Neural cell (in vitro differentiated cells): Measurements from ENCODE around the gene CYP4F12. TPM values are rescaled to one million over a fixed set of nuclear protein-coding genes. Genes with fewer than 3 reads are reported as not detected.

Source experiments
- H2AFZ ChIP-seq: fragments of 200-600, 300-800 bp; sonication (generic), shearing (Covaris generic); 2 replicates; pipeline ENCODE4 v1.6.0; 2014; ENCODE audit warnings: low read depth, mild to moderate bottlenecking, antibody characterized with exemption, low read length, moderate library complexity
- H3F3A ChIP-seq: fragments of 200-600 bp; shearing (Covaris generic); 2 replicates; pipeline ENCODE4 v1.6.1; 2016; ENCODE audit warnings: mild to moderate bottlenecking, moderate library complexity, mixed read lengths, antibody characterized with exemption, low read length; ENCODE audit not compliant: insufficient read depth, poor library complexity, severe bottlenecking
- H3K27ac ChIP-seq: fragments of 200-600, 300-800 bp; sonication (generic), shearing (Covaris generic); 2 replicates; pipeline ENCODE4 v1.5.1; 2014; ENCODE audit warnings: mild to moderate bottlenecking, low read length, moderate library complexity
- H3K27me3 ChIP-seq: fragments of 300-800, 200-600 bp; sonication (generic), shearing (Covaris generic); 2 replicates; pipeline ENCODE4 v1.6.0; 2014; ENCODE audit warnings: mild to moderate bottlenecking, low read depth, low read length, moderate library complexity; ENCODE audit not compliant: insufficient read depth
- H3K36me3 ChIP-seq: fragments of 300-800, 200-600 bp; sonication (generic), shearing (Covaris generic); 2 replicates; pipeline ENCODE4 v1.5.1; 2014; ENCODE audit warnings: mild to moderate bottlenecking, antibody characterized with exemption, low read length, moderate library complexity; ENCODE audit not compliant: insufficient read depth
- H3K4me2 ChIP-seq: fragments of 300-800, 200-600 bp; sonication (generic), shearing (Covaris generic); 2 replicates; pipeline ENCODE4 v1.6.0; 2014; ENCODE audit warnings: mild to moderate bottlenecking, low read length
- H3K4me3 ChIP-seq: fragments of 300-800, 200-600 bp; sonication (generic), shearing (Covaris generic); 2 replicates; pipeline ENCODE4 v1.5.1; 2014; ENCODE audit warnings: mild to moderate bottlenecking, low read length, moderate library complexity
- H3K79me2 ChIP-seq: fragments of 200-600 bp; shearing (Covaris generic); replicated peaks from 2 replicates; pipeline ENCODE4 v1.6.0; 2014; ENCODE audit warnings: mild to moderate bottlenecking, low read length, moderate library complexity; ENCODE audit not compliant: insufficient read depth
- H3K9ac ChIP-seq: fragments of 300-800, 200-600 bp; sonication (generic), shearing (Covaris generic); 2 replicates; pipeline ENCODE4 v1.6.1; 2016; ENCODE audit warnings: mild to moderate bottlenecking, low read length, mixed read lengths
- H3K9me2 ChIP-seq: fragments of 200-600 bp; shearing (Covaris generic); 2 replicates; pipeline ENCODE4 v1.6.1; 2016; ENCODE audit warnings: mild to moderate bottlenecking, low read length, mixed read lengths; ENCODE audit not compliant: insufficient read depth
- H3K9me3 ChIP-seq: fragments of 200-600, 300-800 bp; sonication (generic), shearing (Covaris generic); 2 replicates; pipeline ENCODE4 v1.6.1; 2016; ENCODE audit warnings: mild to moderate bottlenecking, mixed run types, low read length, moderate library complexity, mixed read lengths
- H4K20me1 ChIP-seq: fragments of 200-600 bp; shearing (Covaris generic); 2 replicates; pipeline ENCODE4 v1.6.1; 2016; ENCODE audit warnings: mild to moderate bottlenecking, mixed run types; ENCODE audit not compliant: insufficient read depth
- EP300 ChIP-seq: fragments of 450-650 bp; conservative IDR thresholded peaks from 2 replicates; pipeline ENCODE4 v1.6.1; 2014; ENCODE audit warnings: antibody characterized with exemption, mild to moderate bottlenecking, moderate library complexity; ENCODE audit not compliant: poor library complexity, severe bottlenecking
- EZH2 ChIP-seq: fragments of 200-600, 300-800 bp; shearing (Covaris generic), sonication (generic); IDR thresholded peaks from 2 replicates; pipeline ENCODE4 v1.6.1; 2014; ENCODE audit warnings: antibody characterized with exemption, low read length, borderline replicate concordance, mild to moderate bottlenecking; ENCODE audit not compliant: insufficient read depth, poor library complexity, severe bottlenecking
- MXI1 ChIP-seq: fragments of 450-650 bp; conservative IDR thresholded peaks from 2 replicates; pipeline ENCODE4 v1.6.1; 2014; ENCODE audit warnings: antibody characterized with exemption, mild to moderate bottlenecking; ENCODE audit not compliant: poor library complexity, severe bottlenecking
- POLR2AphosphoS5 ChIP-seq: IDR thresholded peaks from 2 replicates; pipeline ENCODE4 v1.6.1; 2012
- RAD21 ChIP-seq: fragments of 450-650 bp; conservative IDR thresholded peaks from 2 replicates; pipeline ENCODE4 v1.6.1; 2014; ENCODE audit warnings: antibody characterized with exemption, mild to moderate bottlenecking, moderate library complexity
- SMC3 ChIP-seq: fragments of 450-650 bp; conservative IDR thresholded peaks from 2 replicates; pipeline ENCODE4 v1.6.1; 2014; ENCODE audit warnings: antibody characterized with exemption, mild to moderate bottlenecking, moderate library complexity; ENCODE audit not compliant: poor library complexity
- TAF1 ChIP-seq: IDR thresholded peaks from 2 replicates; pipeline ENCODE4 v1.6.1; 2012; ENCODE audit warnings: low read depth
- polyA plus RNA-seq: library from polyadenylated mRNA; depleted of rRNA; stranded (reverse); fragments of >200 nt; gene quantifications from 2 replicates; pipeline ENCODE4 v1.2.3, GENCODE V29; 2014
- TF ChIP-seq, protein P1 (sequence below): IDR thresholded peaks from 2 replicates; pipeline ENCODE4 v1.6.1; 2012; ENCODE audit warnings: borderline replicate concordance
- TF ChIP-seq, protein P2 (sequence below): fragments of 450-650 bp; IDR thresholded peaks from 2 replicates; pipeline ENCODE4 v1.5.1; 2014; ENCODE audit warnings: antibody characterized with exemption, mild to moderate bottlenecking, moderate library complexity; ENCODE audit not compliant: poor library complexity, severe bottlenecking

Gene CYP4F12
- polyA plus RNA-seq, 1 donor from 2014 or later, result not detected

DNA sequence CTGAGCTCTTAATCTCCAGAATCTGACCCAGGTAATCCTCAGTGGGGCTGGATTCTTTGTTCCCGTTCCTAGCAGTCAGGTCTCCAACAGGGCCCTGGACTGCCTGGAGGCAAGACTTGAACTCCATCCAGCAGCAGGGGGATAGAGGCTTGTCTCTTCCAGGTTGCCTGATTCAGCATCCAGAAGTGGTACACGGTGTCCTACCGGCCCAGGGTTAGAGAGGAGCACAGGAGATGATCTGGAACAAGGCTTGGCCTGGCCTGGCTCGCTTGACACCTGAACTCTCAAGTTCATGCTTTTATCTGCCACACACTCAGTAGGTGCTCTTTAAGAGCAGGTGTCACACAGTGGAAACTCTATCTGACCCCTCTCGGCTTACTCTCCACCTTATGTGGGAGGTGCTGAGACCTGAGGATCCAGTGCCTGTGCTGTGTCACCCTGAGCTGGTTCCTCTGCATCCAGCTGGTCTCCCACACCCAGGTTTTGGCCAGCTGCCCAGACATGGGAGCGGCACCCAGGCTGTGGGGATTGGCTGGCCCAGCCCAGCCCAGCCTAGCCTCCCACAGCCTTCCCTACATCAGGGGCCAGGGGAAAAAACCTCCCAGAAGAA lies 32.5 kb upstream of the CYP4F12 start, which contains the start of gene CYP4F3:
Gene CYP4F3, plus strand, starts transcription at position 604 of the 610 bp plus-strand sequence. CDS start 519 bp downstream, outside the sequence.
- H3K4me3 ChIP-seq, result no peak within 1 kb of the TSS
- H3K27me3 ChIP-seq, result no peaks in the 10 kb centered on the region
- H3K9ac ChIP-seq, result no peak within 1 kb of the TSS
- H3K79me2 ChIP-seq, result no peaks in the 10 kb centered on the region
- no peak for TF ChIP-seq MXI1
- TF ChIP-seq EZH2, result no peak
- no peak for TF ChIP-seq POLR2AphosphoS5
- H3K9me2 ChIP-seq, result no peaks in the 10 kb centered on the region
- H2AFZ ChIP-seq, result no peak within 1 kb of the TSS
- no peaks in the 10 kb centered on the region for H3F3A ChIP-seq
- H3K27ac ChIP-seq, result no peak within 1 kb of the TSS
- no peaks in the 10 kb centered on the region for H3K36me3 ChIP-seq
- H3K4me2 ChIP-seq, result no peak within 1 kb of the TSS
- no peaks in the 10 kb centered on the region for H3K9me3 ChIP-seq
- no peaks in the 10 kb centered on the region for H4K20me1 ChIP-seq

DNA sequence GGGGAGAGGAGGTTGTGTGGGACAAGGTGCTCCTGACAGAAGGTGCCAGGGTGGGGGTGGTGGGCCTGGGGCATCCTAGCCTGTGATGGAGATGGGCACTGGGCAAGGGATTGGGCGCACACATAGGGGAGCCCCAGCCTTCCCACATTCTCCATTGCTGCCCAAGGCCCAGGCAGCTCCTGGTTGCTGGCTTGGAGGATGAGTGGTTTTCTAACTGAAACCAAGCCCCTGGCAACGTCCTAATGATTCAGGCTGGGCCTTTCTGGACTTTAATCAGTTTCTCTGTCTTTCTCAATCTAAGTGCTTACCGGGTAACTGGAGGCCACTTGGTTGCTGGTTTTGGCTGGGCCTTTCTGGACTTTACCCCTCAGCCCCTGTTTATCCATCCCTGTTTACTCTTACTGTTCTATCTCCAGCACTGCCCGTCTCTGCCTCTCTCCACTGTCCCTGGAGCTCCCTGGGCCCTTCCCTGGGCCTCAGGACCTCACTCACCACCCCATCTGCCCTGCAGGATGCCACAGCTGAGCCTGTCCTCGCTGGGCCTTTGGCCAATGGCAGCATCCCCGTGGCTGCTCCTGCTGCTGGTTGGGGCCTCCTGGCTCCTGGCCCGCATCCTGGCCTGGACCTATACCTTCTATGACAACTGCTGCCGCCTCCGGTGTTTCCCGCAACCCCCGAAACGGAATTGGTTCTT lies 31.8 kb upstream of the CYP4F12 start:
- Histone ChIP-seq H3K4me2 (no peak overlapping the region), H3K4me3 (no peak overlapping the region), H3K27me3 (no peaks in the 10 kb centered on the region), H4K20me1 (no peaks in the 10 kb centered on the region), H3K9ac (no peak overlapping the region), H3K79me2 (no peaks in the 10 kb centered on the region), H3K27ac (no peak overlapping the region), H2AFZ (no peak overlapping the region), H3K9me2 (no peaks in the 10 kb centered on the region), H3K9me3 (no peaks in the 10 kb centered on the region), H3K36me3 (no peaks in the 10 kb centered on the region), H3F3A (no peaks in the 10 kb centered on the region)
- TF ChIP-seq MXI1, result no peak
- no peak for TF ChIP-seq RAD21
- TF ChIP-seq EP300, result no peak
- TF ChIP-seq, protein P1, sequence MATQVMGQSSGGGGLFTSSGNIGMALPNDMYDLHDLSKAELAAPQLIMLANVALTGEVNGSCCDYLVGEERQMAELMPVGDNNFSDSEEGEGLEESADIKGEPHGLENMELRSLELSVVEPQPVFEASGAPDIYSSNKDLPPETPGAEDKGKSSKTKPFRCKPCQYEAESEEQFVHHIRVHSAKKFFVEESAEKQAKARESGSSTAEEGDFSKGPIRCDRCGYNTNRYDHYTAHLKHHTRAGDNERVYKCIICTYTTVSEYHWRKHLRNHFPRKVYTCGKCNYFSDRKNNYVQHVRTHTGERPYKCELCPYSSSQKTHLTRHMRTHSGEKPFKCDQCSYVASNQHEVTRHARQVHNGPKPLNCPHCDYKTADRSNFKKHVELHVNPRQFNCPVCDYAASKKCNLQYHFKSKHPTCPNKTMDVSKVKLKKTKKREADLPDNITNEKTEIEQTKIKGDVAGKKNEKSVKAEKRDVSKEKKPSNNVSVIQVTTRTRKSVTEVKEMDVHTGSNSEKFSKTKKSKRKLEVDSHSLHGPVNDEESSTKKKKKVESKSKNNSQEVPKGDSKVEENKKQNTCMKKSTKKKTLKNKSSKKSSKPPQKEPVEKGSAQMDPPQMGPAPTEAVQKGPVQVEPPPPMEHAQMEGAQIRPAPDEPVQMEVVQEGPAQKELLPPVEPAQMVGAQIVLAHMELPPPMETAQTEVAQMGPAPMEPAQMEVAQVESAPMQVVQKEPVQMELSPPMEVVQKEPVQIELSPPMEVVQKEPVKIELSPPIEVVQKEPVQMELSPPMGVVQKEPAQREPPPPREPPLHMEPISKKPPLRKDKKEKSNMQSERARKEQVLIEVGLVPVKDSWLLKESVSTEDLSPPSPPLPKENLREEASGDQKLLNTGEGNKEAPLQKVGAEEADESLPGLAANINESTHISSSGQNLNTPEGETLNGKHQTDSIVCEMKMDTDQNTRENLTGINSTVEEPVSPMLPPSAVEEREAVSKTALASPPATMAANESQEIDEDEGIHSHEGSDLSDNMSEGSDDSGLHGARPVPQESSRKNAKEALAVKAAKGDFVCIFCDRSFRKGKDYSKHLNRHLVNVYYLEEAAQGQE, result no peak
- no peak for TF ChIP-seq EZH2
- no peak for TF ChIP-seq SMC3
- TF ChIP-seq, protein P2, sequence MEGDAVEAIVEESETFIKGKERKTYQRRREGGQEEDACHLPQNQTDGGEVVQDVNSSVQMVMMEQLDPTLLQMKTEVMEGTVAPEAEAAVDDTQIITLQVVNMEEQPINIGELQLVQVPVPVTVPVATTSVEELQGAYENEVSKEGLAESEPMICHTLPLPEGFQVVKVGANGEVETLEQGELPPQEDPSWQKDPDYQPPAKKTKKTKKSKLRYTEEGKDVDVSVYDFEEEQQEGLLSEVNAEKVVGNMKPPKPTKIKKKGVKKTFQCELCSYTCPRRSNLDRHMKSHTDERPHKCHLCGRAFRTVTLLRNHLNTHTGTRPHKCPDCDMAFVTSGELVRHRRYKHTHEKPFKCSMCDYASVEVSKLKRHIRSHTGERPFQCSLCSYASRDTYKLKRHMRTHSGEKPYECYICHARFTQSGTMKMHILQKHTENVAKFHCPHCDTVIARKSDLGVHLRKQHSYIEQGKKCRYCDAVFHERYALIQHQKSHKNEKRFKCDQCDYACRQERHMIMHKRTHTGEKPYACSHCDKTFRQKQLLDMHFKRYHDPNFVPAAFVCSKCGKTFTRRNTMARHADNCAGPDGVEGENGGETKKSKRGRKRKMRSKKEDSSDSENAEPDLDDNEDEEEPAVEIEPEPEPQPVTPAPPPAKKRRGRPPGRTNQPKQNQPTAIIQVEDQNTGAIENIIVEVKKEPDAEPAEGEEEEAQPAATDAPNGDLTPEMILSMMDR, result no peak
- TF ChIP-seq TAF1, result no peak
- no peak for TF ChIP-seq POLR2AphosphoS5
